Rectal smooth muscle tissue (tissue), 1 donor: ENCODE results near the gene MRPL52.
A peak's percentile ranks its signal among the peaks of the same experiment; 100 is the strongest.
"Not testable (repeated sequence)": the region's sequence is repeated elsewhere in the genome, so short reads cannot be mapped to it uniquely, and the experiment has no call there.

Source experiments
- H3K27ac ChIP-seq: one replicate; pipeline ENCODE4 v1.7.0; 2013; ENCODE audit warnings: low read depth, low read length, inconsistent platforms
- H3K27me3 ChIP-seq: one replicate; pipeline ENCODE4 v1.7.0; 2013; ENCODE audit warnings: low read length; ENCODE audit not compliant: control insufficient read depth, insufficient read depth
- H3K36me3 ChIP-seq: one replicate; pipeline ENCODE4 v1.7.0; 2013; ENCODE audit warnings: low read length; ENCODE audit not compliant: control insufficient read depth, insufficient read depth
- H3K4me1 ChIP-seq: one replicate; pipeline ENCODE4 v1.7.0; 2013; ENCODE audit warnings: low read length; ENCODE audit not compliant: control insufficient read depth, insufficient read depth
- H3K4me3 ChIP-seq: one replicate; pipeline ENCODE4 v1.7.0; 2013; ENCODE audit warnings: low read length
- H3K9ac ChIP-seq: one replicate; pipeline ENCODE4 v1.7.0; 2013; ENCODE audit warnings: low read length

Gene MRPL52

DNA sequence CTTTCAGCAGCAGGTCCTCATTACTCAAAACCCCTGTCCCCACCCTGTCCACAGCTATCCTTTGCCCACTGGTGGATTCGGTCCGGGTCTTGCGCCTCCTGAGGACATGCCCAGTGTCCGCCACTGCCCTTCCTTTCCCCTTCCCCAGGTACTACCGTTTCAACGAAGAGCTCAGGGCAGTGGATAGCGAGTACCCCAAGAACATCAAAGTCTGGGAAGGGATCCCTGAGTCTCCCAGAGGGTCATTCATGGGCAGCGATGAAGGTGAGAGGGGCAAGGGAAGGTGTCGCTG lies 15.4 kb downstream of the MRPL52 start:
- Histone ChIP-seq H3K4me1 (peaks cover 40% of the 10 kb centered on the region), H3K9ac (no peak overlapping the region), H3K27me3 (no peaks in the 10 kb centered on the region), H3K36me3 (peaks cover 47% of the 10 kb centered on the region), H3K4me3 (no peak overlapping the region), H3K27ac (no peak overlapping the region)

DNA sequence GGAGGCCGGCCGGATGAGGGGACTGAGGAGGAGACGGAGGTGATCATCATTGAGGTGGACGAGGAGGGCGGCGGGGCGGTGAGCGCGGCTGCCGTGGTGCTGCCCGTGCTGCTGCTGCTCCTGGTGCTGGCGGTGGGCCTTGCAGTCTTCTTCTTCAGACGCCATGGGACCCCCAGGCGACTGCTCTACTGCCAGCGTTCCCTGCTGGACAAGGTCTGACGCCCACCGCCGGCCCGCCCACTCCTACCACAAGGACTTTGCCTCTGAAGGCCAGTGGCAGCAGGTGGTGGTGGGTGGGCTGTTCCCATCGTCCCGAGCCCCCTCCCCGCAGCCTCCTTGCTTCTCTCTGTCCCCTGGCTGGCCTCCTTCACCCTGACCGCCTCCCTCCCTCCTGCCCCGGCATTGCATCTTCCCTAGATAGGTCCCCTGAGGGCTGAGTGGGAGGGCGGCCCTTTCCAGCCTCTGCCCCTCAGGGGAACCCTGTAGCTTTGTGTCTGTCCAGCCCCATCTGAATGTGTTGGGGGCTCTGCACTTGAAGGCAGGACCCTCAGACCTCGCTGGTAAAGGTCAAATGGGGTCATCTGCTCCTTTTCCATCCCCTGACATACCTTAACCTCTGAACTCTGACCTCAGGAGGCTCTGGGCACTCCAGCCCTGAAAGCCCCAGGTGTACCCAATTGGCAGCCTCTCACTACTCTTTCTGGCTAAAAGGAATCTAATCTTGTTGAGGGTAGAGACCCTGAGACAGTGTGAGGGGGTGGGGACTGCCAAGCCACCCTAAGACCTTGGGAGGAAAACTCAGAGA lies 16.3 kb downstream of the MRPL52 start:
- H3K27ac ChIP-seq, result peak overlapping the region; percentile 71
- peaks cover 47% of the 10 kb centered on the region for H3K36me3 ChIP-seq
- no peak overlapping the region for H3K4me3 ChIP-seq
- H3K9ac ChIP-seq, result no peak overlapping the region
- no peaks in the 10 kb centered on the region for H3K27me3 ChIP-seq
- H3K4me1 ChIP-seq, result peaks cover 50% of the 10 kb centered on the region

DNA sequence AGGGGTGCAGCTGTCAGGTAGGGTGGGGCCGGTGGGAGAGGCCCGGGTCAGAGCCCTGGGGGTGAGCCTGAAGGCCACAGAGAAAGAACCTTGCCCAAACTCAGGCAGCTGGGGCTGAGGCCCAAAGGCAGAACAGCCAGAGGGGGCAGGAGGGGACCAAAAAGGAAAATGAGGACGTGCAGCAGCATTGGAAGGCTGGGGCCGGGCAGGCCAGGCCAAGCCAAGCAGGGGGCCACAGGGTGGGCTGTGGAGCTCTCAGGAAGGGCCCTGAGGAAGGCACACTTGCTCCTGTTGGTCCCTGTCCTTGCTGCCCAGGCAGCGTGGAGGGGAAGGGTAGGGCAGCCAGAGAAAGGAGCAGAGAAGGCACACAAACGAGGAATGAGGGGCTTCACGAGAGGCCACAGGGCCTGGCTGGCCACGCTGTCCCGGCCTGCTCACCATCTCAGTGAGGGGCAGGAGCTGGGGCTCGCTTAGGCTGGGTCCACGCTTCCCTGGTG lies 17.2 kb downstream of the MRPL52 start:
- peaks cover 40% of the 10 kb centered on the region for H3K36me3 ChIP-seq
- no peaks in the 10 kb centered on the region for H3K27me3 ChIP-seq
- H3K27ac ChIP-seq, result peak overlapping the region; percentile 71
- H3K9ac ChIP-seq, result no peak overlapping the region
- H3K4me1 ChIP-seq, result peaks cover 56% of the 10 kb centered on the region
- H3K4me3 ChIP-seq, result no peak overlapping the region

GRCh38 chr14:22847661-22848341 lies 18.1 kb downstream of the MRPL52 start:
- H3K4me1 ChIP-seq, result peaks cover 58% of the 10 kb centered on the region
- no peaks in the 10 kb centered on the region for H3K27me3 ChIP-seq
- H3K9ac ChIP-seq, result peak overlapping the region; percentile 42
- peaks cover 33% of the 10 kb centered on the region for H3K36me3 ChIP-seq
- peak overlapping the region; percentile 96 for H3K27ac ChIP-seq
- peak overlapping the region; percentile 47 for H3K4me3 ChIP-seq

DNA sequence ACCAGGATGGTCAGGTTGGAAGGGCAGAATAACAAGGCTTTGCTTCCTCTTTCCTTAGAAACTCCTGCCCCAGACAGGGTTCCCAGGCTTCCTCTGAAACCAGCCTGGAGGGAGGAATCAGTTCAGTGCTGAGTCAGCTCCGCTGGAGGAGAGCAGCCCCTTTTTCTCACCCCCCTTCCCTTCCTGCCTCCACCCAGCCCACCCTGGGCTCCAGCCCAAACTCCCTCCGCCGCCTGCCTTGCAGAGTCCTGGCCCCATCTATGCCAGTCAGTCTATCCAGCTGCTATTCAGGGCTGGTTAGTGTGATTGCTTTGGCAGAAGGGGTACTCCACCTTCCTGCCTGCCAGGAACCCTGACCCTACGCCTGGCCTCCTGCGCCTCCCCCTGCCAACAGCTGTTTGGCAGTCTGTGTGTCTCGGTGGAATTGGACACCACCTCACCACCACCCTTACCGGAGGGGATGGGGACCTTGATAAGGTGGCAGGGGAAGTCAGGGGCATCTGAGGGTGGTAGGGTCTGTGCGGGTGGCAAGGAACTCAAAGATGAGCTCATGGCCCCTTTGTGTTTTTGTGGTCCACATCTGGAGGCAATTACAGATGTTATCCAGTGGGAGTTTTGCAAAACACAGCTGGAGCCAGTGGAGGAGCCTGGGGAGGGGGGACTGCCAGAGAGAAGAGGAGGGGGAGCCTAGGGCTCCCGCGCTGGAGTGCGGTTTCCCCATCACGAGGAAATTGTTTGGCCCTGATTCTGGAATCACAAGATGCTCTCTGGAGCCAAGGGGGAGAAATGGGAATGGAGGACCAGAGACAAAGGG lies 18.9 kb downstream of the MRPL52 start:
- Histone ChIP-seq H3K27ac (peak overlapping the region; percentile 96), H3K4me3 (peak overlapping the region; percentile 47), H3K4me1 (peaks cover 60% of the 10 kb centered on the region), H3K27me3 (no peaks in the 10 kb centered on the region), H3K9ac (peak overlapping the region; percentile 32), H3K36me3 (peaks cover 28% of the 10 kb centered on the region)

GRCh38 chr14:22849212-22849819 lies 19.6 kb downstream of the MRPL52 start:
- H3K27ac ChIP-seq, result peak overlapping the region; percentile 96
- H3K4me3 ChIP-seq, result peak overlapping the region; percentile 5
- peaks cover 60% of the 10 kb centered on the region for H3K4me1 ChIP-seq
- H3K27me3 ChIP-seq, result no peaks in the 10 kb centered on the region
- H3K36me3 ChIP-seq, result peaks cover 24% of the 10 kb centered on the region
- no peak overlapping the region for H3K9ac ChIP-seq

DNA sequence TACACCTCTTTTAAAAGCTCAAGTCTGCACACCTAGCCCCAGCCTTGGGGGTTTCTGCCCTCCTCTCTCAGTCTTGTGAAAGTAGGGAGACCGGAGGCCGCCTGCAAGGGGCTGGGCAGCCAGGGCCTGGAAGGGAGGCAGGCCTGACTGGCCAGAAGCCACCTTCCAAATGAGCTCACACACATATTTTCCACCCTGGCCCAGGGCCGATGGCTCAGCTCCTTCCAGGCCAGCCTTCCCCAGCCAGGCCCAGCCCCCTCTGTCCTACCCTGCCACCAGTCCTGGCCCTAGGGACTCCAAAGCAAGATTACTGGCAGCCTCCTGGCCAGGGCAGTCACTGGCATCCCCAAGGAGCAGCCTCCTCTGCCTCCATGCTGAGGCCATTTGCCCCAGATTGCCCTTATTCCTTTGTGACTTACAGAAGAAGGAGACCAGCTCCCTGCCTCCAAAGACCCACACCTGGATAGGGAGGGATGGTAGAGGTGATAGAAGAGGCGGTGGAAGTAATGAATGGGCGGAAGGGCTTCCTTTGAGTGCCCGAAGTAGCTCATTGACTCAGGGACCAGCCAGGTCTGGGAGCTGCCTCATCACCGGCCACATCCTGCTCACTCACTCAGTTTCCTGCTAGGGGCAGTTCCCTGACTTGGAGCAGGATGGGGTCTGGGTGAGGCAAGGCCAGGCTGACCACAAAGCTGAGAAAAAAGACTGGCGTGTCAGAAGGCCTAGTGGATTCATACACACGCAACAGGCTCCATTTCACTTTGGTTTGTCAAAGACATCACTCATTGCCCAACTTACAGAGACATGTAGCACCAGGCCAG lies 21.5 kb downstream of the MRPL52 start:
- peak overlapping the region; percentile 1 for H3K4me3 ChIP-seq

GRCh38 chr14:22852178-22852577 lies 22.5 kb downstream of the MRPL52 start:
- not testable (repeated sequence) for H3K27ac ChIP-seq, H3K4me3 ChIP-seq, H3K9ac ChIP-seq, H3K36me3 ChIP-seq, H3K27me3 ChIP-seq
- peaks cover 44% of the 10 kb centered on the region for H3K4me1 ChIP-seq

More for the DNA sequence above, 21.5 kb downstream of the MRPL52 start:
- H3K4me1 ChIP-seq, result peaks cover 53% of the 10 kb centered on the region
- no peaks in the 10 kb centered on the region for H3K27me3 ChIP-seq
- H3K9ac ChIP-seq, result no peak overlapping the region
- H3K36me3 ChIP-seq, result peaks cover 7% of the 10 kb centered on the region
- peak overlapping the region; percentile 90 for H3K27ac ChIP-seq

- Histone ChIP-seq H3K9ac (no peak overlapping the region), H3K36me3 (no peaks in the 10 kb centered on the region), H3K4me3 (no peak overlapping the region), H3K27ac (no peak overlapping the region), H3K27me3 (no peaks in the 10 kb centered on the region), H3K4me1 (peaks cover 43% of the 10 kb centered on the region)
These were observed 22.9 kb downstream of the MRPL52 start for GRCh38 chr14:22852599-22852939.

GRCh38 chr14:22852940-22853767 lies 23.5 kb downstream of the MRPL52 start:
- Histone ChIP-seq H3K9ac (peak overlapping the region; percentile 57), H3K27ac (peak overlapping the region; percentile 33), H3K4me3 (peak overlapping the region; percentile 73), H3K4me1 (peaks cover 37% of the 10 kb centered on the region), H3K27me3 (no peaks in the 10 kb centered on the region), H3K36me3 (no peaks in the 10 kb centered on the region)

- peaks cover 27% of the 10 kb centered on the region for H3K4me1 ChIP-seq
- H3K4me3 ChIP-seq, H3K27ac ChIP-seq, H3K36me3 ChIP-seq, H3K9ac ChIP-seq, H3K27me3 ChIP-seq: not testable (repeated sequence)
These were observed 24.6 kb downstream of the MRPL52 start for GRCh38 chr14:22854296-22854695.
